Mononuclear cell (primary cell): Measurements from ENCODE around the gene MGMT. TPM values are rescaled to one million over a fixed set of nuclear protein-coding genes. Genes with fewer than 3 reads are reported as not detected.

ENCODE experiments used
- H3K27me3 ChIP-seq: 2 replicates; pipeline ENCODE4 v1.6.0; 2011; ENCODE audit warnings: low read length, control low read depth; ENCODE audit not compliant: insufficient read depth
- H3K4me1 ChIP-seq: 2 replicates; pipeline ENCODE4 v1.5.1; 2011; ENCODE audit warnings: mild to moderate bottlenecking, low read length, control low read depth; ENCODE audit not compliant: insufficient read depth
- H3K4me3 ChIP-seq: 2 replicates; pipeline ENCODE4 v1.5.1; 2011; ENCODE audit warnings: mild to moderate bottlenecking, low read length, moderate library complexity
- H3K9me3 ChIP-seq: 2 replicates; pipeline ENCODE4 v1.5.1; 2011; ENCODE audit warnings: low read depth, mild to moderate bottlenecking, control low read depth, low read length
- total RNA-seq: library from RNA; depleted of rRNA; stranded (reverse); fragments of >200 nt; gene quantifications from one replicate; pipeline ENCODE4 v1.2.3, GENCODE V29; 2012

MGMT gene
- total RNA-seq, 1 donor, result 10.3 TPM

DNA sequence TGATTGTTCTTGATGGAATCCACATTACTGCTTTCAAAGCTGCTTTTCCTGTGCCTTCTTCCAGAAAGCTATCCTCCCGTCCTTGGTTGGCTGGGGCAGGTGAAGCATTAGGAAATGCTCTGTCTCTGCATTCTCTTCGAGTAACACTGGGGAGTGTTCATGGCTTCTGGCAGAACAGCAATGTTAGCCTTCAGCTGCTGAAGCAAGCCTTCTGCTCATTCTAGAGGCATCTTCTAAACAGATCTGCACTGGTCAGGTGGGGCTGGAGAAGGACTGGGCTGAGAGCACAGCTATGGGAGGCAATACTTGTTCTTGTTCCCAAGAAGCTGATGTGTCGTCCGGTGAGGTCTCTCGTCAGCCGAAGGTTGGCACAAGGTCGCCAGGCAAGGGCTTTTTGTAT is 80.6 kb downstream of the MGMT start:
- Histone ChIP-seq H3K4me3 (no peak overlapping the region), H3K27me3 (no peaks in the 10 kb centered on the region), H3K4me1 (no peaks in the 10 kb centered on the region), H3K9me3 (no peaks in the 10 kb centered on the region)

DNA sequence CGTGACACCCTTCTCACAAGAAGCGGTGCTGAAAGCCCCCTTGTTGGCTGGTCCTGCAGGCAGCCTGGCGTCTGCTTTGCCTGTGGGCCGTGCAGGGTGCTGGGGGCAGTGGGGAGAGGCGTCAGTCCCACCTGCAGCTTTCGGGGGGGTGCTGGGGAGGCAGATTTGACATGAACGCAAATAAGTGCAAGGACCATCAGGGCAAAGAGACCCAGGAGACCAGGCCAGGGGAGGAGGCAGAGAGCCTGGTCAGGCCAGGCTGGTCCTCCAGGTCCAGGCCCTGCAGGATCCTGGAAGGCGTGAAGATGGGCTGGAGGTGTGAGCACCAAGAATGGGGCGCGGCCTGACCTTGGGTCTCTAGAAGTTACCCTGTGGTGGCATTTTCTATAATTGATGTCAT is 81.6 kb downstream of the MGMT start:
- Histone ChIP-seq H3K4me3 (no peak overlapping the region), H3K4me1 (no peaks in the 10 kb centered on the region), H3K27me3 (no peaks in the 10 kb centered on the region), H3K9me3 (no peaks in the 10 kb centered on the region)

DNA sequence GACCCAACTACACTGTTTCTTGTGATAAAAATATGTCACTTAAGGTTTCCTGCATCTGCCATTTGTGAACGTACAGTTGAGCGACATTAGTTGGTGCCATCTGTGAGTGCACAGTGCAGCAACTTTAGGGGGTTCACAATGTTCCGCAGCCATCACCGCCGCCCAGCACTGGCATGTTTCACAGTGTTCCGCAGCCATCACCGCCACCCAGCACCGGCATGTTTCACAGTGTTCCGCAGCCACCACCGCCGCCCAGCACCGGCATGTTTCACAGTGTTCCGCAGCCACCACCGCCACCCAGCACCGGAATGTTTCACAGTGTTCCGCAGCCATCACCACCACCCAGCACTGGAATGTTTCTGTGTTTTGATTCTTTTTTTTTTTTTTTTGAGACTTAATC is 83.0 kb downstream of the MGMT start:
- H3K4me3 ChIP-seq, result no peak overlapping the region
- H3K27me3 ChIP-seq, result no peaks in the 10 kb centered on the region
- no peaks in the 10 kb centered on the region for H3K9me3 ChIP-seq
- H3K4me1 ChIP-seq, result no peaks in the 10 kb centered on the region

DNA sequence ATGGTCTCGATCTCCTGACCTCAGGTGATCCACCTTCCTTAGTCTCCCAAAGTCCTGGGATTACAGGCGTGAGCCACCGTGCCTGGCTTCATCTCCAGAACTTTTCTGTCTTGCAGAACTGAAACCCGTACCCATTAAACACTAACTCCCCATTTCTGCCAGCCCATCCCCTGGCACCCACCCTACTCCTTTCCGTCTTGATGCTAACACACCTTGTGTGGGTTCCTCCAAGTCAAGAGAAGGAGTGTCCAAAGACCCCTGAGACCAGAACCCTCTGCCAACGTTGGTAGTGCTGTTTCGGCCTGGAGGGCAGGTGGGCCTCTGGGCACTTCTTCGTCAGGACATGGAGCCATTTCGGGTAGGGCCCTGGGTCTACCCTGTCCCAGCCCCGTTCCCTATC is 83.6 kb downstream of the MGMT start:
- no peaks in the 10 kb centered on the region for H3K4me1 ChIP-seq
- no peak overlapping the region for H3K4me3 ChIP-seq
- no peaks in the 10 kb centered on the region for H3K27me3 ChIP-seq
- H3K9me3 ChIP-seq, result no peaks in the 10 kb centered on the region

DNA sequence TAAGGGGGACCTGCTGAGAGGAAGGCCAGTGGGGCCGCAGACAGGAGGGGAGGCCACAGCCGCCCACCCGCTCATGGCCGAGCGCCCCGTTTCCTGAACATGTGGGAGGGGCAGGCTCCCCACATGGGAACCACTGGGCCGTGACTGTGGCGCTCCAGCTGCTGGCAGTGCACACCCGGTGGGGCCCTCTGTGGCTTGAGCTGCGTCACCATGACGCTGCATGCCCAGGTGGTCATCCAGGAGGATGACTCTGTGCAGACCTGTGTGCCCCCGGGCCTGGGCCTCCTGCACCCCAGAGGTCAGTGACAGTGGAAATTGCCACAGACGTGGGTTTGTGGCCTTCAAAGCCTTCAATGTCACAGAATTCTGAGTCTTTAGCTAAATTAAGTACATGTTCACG is 85.1 kb downstream of the MGMT start:
- Histone ChIP-seq H3K9me3 (no peaks in the 10 kb centered on the region), H3K27me3 (no peaks in the 10 kb centered on the region)

DNA sequence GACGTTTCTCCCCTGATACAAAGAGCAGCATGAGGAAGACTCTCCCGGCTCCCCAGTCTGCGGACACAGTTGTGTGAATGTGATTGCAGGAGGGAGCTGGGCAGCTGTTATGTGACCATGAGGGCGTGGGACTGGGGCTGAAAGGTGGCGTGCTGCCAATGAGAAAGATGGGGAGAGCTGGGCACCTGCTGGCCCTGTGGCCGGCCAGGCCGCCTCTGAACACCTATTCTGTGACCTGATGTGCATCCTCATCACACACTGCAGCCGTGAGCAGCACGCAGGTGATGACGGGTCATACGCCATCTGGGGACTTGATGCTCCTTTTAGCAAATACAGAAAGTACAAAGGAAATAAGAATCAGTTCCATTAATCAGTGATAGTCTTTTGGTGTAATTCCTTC is 86.9 kb downstream of the MGMT start:
- no peaks in the 10 kb centered on the region for H3K4me1 ChIP-seq
- no peak overlapping the region for H3K4me3 ChIP-seq
- H3K27me3 ChIP-seq, result no peaks in the 10 kb centered on the region
- no peaks in the 10 kb centered on the region for H3K9me3 ChIP-seq

More for the DNA sequence above, 85.1 kb downstream of the MGMT start:
- no peak overlapping the region for H3K4me3 ChIP-seq
- H3K4me1 ChIP-seq, result no peaks in the 10 kb centered on the region

DNA sequence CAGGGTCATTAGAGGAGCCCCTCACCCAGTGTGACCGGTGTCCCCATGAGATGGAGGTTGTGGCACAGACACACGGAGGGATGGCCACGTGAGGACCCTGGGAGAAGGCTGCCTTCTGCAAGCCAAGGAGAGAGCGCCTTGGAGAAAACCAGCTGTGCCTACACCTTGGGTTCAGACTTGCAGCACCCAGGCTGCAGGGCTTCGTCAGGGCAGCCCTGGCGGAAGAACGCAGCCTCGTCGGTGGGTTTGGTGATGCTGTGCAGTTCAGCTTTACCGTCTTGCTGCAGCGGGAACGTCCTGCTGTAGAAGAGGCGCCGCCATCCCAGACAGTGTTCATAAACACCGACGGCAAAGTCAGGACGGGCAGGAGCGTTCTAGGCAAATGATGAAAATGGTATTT is 89.3 kb downstream of the MGMT start:
- no peak overlapping the region for H3K4me3 ChIP-seq
- H3K4me1 ChIP-seq, result no peaks in the 10 kb centered on the region
- no peaks in the 10 kb centered on the region for H3K27me3 ChIP-seq
- no peaks in the 10 kb centered on the region for H3K9me3 ChIP-seq

DNA sequence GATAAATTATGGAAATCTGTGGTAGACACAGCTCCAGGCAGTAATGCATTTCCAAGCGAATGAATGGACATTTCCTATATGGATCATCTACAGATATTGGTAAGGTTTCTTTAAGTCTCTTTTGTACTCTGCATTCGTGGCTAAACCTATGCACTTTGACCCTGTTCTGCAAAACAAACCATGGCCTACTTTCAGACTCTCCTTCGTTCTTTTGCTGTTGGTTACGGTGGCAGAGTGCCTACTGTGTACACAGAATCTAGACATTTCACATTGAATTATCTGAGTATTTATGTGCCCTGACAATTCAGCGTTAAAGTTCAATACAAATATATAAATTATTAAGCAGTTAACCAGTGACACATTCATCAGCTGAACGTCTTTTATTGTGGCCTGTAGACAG is 93.3 kb downstream of the MGMT start:
- no peaks in the 10 kb centered on the region for H3K4me1 ChIP-seq
- no peak overlapping the region for H3K4me3 ChIP-seq
- no peaks in the 10 kb centered on the region for H3K27me3 ChIP-seq
- no peaks in the 10 kb centered on the region for H3K9me3 ChIP-seq

DNA sequence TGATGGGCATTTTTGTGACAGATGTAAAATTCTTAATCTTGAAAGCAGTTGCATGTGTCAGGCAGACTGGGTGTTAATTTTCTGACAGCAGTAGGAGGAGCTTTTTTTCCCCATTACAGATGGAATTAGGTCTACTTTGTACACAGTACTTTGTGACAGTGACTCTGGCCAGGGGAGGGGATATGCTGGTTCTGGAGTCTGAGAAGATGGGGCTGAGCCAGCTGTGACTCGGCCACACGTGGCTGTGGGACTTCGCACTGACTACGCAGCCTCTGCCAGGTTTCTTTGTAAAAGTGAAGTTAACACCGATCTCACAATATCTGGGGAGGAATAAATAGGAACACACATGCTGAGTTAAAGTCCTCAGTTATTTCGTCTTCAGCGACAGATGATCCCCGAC is 95.4 kb downstream of the MGMT start:
- Histone ChIP-seq H3K27me3 (no peaks in the 10 kb centered on the region), H3K4me3 (no peak overlapping the region), H3K4me1 (no peaks in the 10 kb centered on the region), H3K9me3 (no peaks in the 10 kb centered on the region)

DNA sequence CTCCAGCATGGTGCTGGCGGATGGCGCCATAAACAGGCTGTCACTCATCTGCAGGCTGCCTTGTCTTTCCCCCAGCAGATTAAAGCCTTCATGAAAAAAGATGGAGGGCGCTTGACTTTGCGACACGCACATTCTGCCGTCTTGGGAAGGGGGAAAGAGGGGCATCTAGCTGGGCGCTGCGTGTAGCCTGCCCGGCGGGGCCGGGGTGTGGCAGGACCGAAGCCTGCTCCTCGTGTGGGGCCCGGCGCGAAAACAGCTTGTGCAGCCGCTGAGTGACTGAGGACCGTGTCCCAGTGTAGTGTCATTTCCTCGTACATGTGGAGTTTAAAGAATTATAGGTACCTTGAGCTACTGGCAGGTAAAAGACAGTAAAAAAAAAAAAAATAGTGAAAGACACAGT is 97.9 kb downstream of the MGMT start:
- Histone ChIP-seq H3K27me3 (no peaks in the 10 kb centered on the region), H3K9me3 (no peaks in the 10 kb centered on the region), H3K4me1 (no peaks in the 10 kb centered on the region), H3K4me3 (no peak overlapping the region)

DNA sequence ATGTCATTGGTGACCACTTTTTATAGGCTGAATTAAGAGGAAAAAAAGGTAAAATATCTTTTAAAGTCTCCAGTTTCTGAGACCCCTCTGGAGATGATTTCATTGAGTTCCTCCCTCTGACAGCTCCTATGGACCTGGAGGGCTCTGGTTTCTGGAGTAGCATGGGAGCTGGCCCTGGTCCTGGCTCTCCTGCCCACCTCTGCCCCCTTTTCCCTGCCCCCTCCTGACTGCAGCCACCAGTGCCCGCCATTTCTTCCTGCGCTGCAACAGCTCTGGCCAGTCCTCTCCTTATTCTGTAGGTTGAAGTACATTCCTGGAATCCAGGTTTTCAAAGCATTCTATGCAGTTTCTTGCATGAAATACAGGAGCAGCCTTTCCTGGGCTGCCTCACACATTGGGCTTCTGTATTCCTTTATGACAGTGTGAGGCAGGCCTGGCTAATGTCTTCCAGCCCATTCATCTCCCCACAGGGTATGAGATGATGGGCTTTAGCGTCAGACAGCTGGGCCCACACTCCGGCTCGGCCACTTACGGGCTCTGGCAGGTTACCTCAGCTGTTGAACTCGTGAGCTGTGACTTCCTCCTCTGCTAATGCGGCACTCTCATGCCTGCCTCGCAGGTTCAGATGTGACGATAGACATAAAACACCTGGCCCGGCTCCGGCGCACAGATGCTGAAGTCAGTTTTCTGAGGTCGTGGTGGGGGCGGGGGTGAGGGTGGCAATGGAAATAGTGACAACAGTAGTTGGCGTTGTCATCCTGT is 101.7 kb downstream of the MGMT start:
- H3K4me1 ChIP-seq, result no peaks in the 10 kb centered on the region
- H3K9me3 ChIP-seq, result no peaks in the 10 kb centered on the region
- no peaks in the 10 kb centered on the region for H3K27me3 ChIP-seq
- no peak overlapping the region for H3K4me3 ChIP-seq

DNA sequence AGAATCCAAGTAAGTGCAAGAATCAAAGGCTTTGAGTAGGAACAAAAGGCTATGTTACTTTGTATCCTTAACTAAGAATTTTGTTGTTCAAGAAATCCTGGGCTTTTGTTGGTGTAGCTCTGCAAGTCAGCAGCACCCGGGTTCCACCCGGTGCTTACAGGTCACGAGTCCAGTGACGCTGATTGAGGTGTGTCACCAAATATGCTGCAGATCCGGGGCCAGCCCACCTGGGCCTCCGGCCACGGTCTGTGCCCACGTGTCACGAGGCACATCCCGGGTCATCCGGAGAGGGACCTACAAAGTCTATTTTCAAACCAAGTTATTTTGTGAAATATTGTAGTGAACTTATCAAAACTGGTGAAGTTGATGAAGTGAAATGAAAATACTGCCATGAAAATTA is 103.1 kb downstream of the MGMT start:
- Histone ChIP-seq H3K27me3 (no peaks in the 10 kb centered on the region), H3K4me3 (no peak overlapping the region), H3K4me1 (no peaks in the 10 kb centered on the region), H3K9me3 (no peaks in the 10 kb centered on the region)

DNA sequence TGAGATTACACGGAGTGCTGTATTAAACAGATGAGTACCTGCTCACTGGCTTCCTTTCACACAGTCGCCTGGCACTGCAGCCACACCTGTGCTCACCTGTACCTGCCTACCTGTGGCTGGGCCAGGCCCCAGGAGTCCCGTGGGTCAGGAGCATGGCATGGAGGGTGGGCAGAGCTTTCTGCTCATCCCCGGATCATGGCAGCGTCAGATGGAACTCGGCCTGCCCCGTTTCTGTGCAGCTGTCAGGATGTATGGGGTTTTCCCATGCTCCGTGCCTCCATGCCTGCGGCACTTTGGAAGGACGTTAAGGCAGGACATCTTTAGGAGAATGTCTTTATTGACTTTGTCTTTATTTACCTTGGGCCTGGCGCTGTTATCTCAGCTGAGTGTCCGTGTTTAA is 112.2 kb downstream of the MGMT start:
- no peaks in the 10 kb centered on the region for H3K9me3 ChIP-seq
- H3K4me3 ChIP-seq, result no peak overlapping the region
- no peaks in the 10 kb centered on the region for H3K27me3 ChIP-seq
- no peaks in the 10 kb centered on the region for H3K4me1 ChIP-seq

DNA sequence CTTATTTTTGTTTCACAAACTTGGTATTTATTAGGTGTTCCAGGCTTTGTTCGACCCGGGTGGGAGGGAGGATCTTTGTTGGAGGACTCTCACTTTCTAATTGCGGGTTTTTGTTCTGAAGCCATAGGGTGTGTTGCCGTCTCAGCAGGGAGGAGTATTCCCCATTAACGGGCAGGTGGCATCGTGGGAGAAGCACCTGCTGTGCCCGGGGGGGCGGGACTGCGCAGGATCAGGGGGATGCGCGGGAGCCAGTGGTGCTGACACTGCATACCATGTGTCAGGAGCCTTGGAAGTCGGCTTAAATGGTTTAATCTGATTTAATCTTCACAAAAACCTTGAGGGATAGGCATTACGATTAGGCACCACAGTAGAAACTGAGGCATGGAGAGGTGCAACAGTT is 113.0 kb downstream of the MGMT start:
- H3K27me3 ChIP-seq, result no peaks in the 10 kb centered on the region
- H3K4me3 ChIP-seq, result no peak overlapping the region
- peaks cover 2% of the 10 kb centered on the region for H3K9me3 ChIP-seq
- no peaks in the 10 kb centered on the region for H3K4me1 ChIP-seq

DNA sequence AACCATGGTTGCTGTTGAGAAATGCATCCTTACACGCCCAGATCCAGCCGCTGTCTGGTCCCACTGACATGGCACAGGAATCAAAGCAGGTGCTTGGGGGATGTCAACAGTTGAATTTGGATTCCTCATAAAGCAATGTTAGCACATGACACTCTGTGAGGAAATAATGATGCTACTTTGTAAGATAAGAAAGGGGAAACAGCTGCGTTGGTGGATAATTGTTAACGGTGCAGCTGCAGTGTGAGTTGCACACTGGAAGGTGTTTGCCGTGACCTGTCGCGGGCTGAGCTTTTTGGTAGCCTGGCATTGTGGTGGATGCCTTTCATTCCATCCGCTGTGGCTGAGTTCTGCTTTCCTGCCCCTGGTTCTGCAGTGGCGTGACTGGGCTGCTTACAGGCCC is 113.9 kb downstream of the MGMT start:
- H3K4me3 ChIP-seq, result no peak overlapping the region
- peaks cover 8% of the 10 kb centered on the region for H3K9me3 ChIP-seq
- H3K27me3 ChIP-seq, result no peaks in the 10 kb centered on the region
- no peaks in the 10 kb centered on the region for H3K4me1 ChIP-seq

DNA sequence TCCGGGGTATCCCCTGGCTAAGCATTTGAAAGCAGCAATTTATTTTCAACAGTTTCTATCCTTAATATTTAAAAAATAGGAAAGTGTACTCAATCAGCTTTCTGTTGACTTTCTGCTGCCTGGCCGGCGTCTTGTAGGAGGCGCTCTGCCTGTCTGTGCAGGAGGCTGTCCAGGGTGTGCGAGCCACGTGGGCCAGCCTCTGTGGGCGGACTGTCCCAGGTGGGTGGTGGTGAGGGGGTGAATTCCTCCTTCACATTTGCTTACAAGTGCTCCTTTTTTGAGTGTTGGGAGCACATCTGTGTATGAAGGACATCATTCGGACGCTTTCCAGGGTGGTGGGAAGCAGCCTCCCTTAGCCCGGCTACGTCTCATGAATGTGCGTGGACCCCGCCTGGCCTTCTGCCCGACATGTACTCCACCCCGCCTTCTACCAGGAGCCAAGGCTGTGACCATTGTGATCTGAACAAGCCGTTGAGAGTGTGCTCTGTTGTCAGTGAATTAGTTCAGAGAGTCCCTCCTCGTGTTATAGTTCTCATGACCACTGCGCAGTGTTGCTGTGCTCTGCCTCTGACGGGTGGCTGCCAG is 114.9 kb downstream of the MGMT start:
- peaks cover 18% of the 10 kb centered on the region for H3K9me3 ChIP-seq
- H3K4me1 ChIP-seq, result no peaks in the 10 kb centered on the region
- no peak overlapping the region for H3K4me3 ChIP-seq
- H3K27me3 ChIP-seq, result no peaks in the 10 kb centered on the region
